GM23338 (cell line): ENCODE results near the gene AGR3. TPM values are rescaled to one million over a fixed set of nuclear protein-coding genes. Genes with fewer than 3 reads are reported as not detected.

Source experiments
- ATAC-seq: fragments of 200-7000 bp; cut with Tn5 transposase; 3 replicates; pipeline ENCODE4 v1.9.1; 2020
- DNase-seq: peaks from one replicate; pipeline ENCODE4 v3.0.0-alpha.2; 2015; ENCODE audit warnings: low spot score
- H2AFZ ChIP-seq: fragments of 200-600 bp; sonication (generic); 2 replicates; pipeline ENCODE4 v1.8.0; 2016; ENCODE audit warnings: antibody characterized with exemption, mild to moderate bottlenecking, moderate library complexity
- H3F3A ChIP-seq: fragments of 200-600 bp; sonication (generic); replicated peaks from 2 replicates; pipeline ENCODE4 v1.8.0; 2017; ENCODE audit warnings: antibody characterized with exemption, mixed run types, low read depth
- H3K27ac ChIP-seq: fragments of 200-600 bp; sonication (generic); 2 replicates; pipeline ENCODE4 v1.6.1; 2016; ENCODE audit warnings: low read depth
- H3K27me3 ChIP-seq: fragments of 200-600 bp; sonication (generic); 2 replicates; pipeline ENCODE4 v1.8.0; 2016; ENCODE audit warnings: mild to moderate bottlenecking, mixed run types, moderate library complexity; ENCODE audit not compliant: insufficient read depth
- H3K36me3 ChIP-seq: fragments of 200-600 bp; sonication (generic); 2 replicates; pipeline ENCODE4 v1.8.0; 2016; ENCODE audit warnings: mild to moderate bottlenecking; ENCODE audit not compliant: insufficient read depth
- H3K4me1 ChIP-seq: fragments of 200-600 bp; sonication (generic); 2 replicates; pipeline ENCODE4 v1.8.0; 2016; ENCODE audit warnings: mild to moderate bottlenecking, moderate library complexity; ENCODE audit not compliant: insufficient read depth
- H3K4me2 ChIP-seq: fragments of 200-600 bp; sonication (generic); 2 replicates; pipeline ENCODE4 v1.7.1; 2017; ENCODE audit warnings: mixed run types
- H3K4me3 ChIP-seq: fragments of 200-600 bp; sonication (generic); 2 replicates; pipeline ENCODE4 v1.6.1; 2016; ENCODE audit warnings: mixed run types
- H3K79me2 ChIP-seq: fragments of 200-600 bp; sonication (generic); replicated peaks from 2 replicates; pipeline ENCODE4 v1.8.0; 2017; ENCODE audit warnings: mild to moderate bottlenecking; ENCODE audit not compliant: insufficient read depth
- H3K9me2 ChIP-seq: fragments of 200-600 bp; sonication (generic); 2 replicates; pipeline ENCODE4 v1.8.0; 2017; ENCODE audit not compliant: insufficient read depth
- H4K20me1 ChIP-seq: fragments of 200-600 bp; sonication (generic); replicated peaks from 2 replicates; pipeline ENCODE4 v1.8.0; 2017; ENCODE audit warnings: mild to moderate bottlenecking; ENCODE audit not compliant: insufficient read depth
- H3K27ac Mint-ChIP-seq: 2 replicates; pipeline ENCODE4 v1.8.0; 2020; ENCODE audit warnings: inconsistent platforms, mild to moderate bottlenecking, moderate library complexity, mixed read lengths
- H3K27me3 Mint-ChIP-seq: 3 replicates; pipeline ENCODE4 v1.8.0; 2022; ENCODE audit warnings: low read depth, mild to moderate bottlenecking, moderate library complexity, mixed read lengths, inconsistent platforms; ENCODE audit not compliant: insufficient read depth, poor library complexity
- H3K36me3 Mint-ChIP-seq: 3 replicates; pipeline ENCODE4 v1.8.0; 2021; ENCODE audit warnings: low read depth, mild to moderate bottlenecking, inconsistent platforms, moderate library complexity, mixed read lengths
- H3K4me1 Mint-ChIP-seq: 3 replicates; pipeline ENCODE4 v1.8.0; 2020; ENCODE audit warnings: mild to moderate bottlenecking, inconsistent platforms, mixed read lengths
- H3K4me3 Mint-ChIP-seq: 3 replicates; pipeline ENCODE4 v1.8.0; 2021; ENCODE audit warnings: moderate library complexity, mild to moderate bottlenecking, inconsistent platforms, mixed read lengths
- H3K9me3 Mint-ChIP-seq: 3 replicates; pipeline ENCODE4 v1.8.0; 2020; ENCODE audit warnings: moderate library complexity, mild to moderate bottlenecking, inconsistent platforms, mixed read lengths
- EZH2 ChIP-seq: fragments of 200-600 bp; sonication (generic); IDR thresholded peaks from one replicate; pipeline ENCODE4 v1.8.0; 2017; ENCODE audit warnings: antibody characterized with exemption, mild to moderate bottlenecking, low read depth; ENCODE audit not compliant: unreplicated experiment
- POLR2AphosphoS5 ChIP-seq: IDR thresholded peaks from 2 replicates; pipeline ENCODE4 v1.6.1; 2016; ENCODE audit warnings: antibody characterized with exemption, low read depth
- STAT1 ChIP-seq: IDR thresholded peaks from one replicate; pipeline ENCODE4 v1.6.1; 2016; ENCODE audit warnings: antibody characterized with exemption; ENCODE audit not compliant: unreplicated experiment
- ZNF114 ChIP-seq: fragments of 250-450 bp; sonication (Bioruptor Pico); IDR thresholded peaks from 2 replicates; pipeline ENCODE4 v1.5.0; 2020; ENCODE audit warnings: mild to moderate bottlenecking, moderate library complexity
- polyA plus RNA-seq: library from polyadenylated mRNA; unstranded; fragments of >200 nt; fragmentation: Nextera tagmentation; extraction: Ambion mirVana; gene quantifications from 2 replicates; pipeline ENCODE4 v1.2.1, GENCODE V29; 2016
- total RNA-seq: library from RNA; depleted of rRNA; stranded (reverse); fragments of >200 nt; shearing (Covaris generic); gene quantifications from 2 replicates; pipeline ENCODE4 v1.2.3, GENCODE V29; 2014
- TF ChIP-seq, protein P1 (sequence below), 2 experiments: fragments of 200-600 bp in 1 of 2; sonication (generic) in 1 of 2; conservative IDR thresholded peaks; 2 replicates each; pipeline versions ENCODE4 v1.5.1 to v1.6.1; 2016 to 2017; ENCODE audit warnings: antibody characterized with exemption in 2 of 2, low read depth in 2 of 2, mild to moderate bottlenecking in 2 of 2, moderate library complexity in 1 of 2
- TF ChIP-seq, protein P2 (sequence below): IDR thresholded peaks from one replicate; pipeline ENCODE4 v1.6.1; 2018; ENCODE audit warnings: antibody characterized with exemption; ENCODE audit not compliant: unreplicated experiment
- TF ChIP-seq, protein P3 (sequence below): IDR thresholded peaks from 2 replicates; pipeline ENCODE4 v1.6.1; 2016; ENCODE audit warnings: antibody characterized with exemption

The AGR3 gene
- total and polyA plus RNA-seq, 2 experiments from 2014 or later: not detected

DNA sequence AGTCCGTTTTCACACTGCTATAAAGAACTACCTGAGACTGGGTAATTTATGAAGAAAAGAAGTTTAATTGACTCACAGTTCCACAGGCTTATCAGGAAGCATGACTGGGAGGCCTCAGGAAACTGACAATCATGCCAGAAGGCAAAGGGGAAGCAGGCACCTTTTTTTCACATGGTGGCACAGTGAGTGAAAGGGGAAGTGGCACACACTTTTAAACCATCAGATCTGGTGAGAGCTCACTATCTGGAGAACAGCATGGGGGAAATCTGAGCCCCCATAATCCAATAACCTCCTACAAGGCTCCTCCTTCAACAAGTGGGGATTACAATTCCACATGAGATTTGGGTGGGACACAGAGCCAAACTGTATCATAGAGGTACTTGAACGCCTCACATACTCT, 30.0 kb downstream of the AGR3 start (continued):
- TF ChIP-seq, protein P1, sequence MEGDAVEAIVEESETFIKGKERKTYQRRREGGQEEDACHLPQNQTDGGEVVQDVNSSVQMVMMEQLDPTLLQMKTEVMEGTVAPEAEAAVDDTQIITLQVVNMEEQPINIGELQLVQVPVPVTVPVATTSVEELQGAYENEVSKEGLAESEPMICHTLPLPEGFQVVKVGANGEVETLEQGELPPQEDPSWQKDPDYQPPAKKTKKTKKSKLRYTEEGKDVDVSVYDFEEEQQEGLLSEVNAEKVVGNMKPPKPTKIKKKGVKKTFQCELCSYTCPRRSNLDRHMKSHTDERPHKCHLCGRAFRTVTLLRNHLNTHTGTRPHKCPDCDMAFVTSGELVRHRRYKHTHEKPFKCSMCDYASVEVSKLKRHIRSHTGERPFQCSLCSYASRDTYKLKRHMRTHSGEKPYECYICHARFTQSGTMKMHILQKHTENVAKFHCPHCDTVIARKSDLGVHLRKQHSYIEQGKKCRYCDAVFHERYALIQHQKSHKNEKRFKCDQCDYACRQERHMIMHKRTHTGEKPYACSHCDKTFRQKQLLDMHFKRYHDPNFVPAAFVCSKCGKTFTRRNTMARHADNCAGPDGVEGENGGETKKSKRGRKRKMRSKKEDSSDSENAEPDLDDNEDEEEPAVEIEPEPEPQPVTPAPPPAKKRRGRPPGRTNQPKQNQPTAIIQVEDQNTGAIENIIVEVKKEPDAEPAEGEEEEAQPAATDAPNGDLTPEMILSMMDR (conservative IDR thresholded peaks at IDR 0.05; ENCODE audit: low read depth in 2 of 2): no peak
- no peak for TF ChIP-seq STAT1

DNA sequence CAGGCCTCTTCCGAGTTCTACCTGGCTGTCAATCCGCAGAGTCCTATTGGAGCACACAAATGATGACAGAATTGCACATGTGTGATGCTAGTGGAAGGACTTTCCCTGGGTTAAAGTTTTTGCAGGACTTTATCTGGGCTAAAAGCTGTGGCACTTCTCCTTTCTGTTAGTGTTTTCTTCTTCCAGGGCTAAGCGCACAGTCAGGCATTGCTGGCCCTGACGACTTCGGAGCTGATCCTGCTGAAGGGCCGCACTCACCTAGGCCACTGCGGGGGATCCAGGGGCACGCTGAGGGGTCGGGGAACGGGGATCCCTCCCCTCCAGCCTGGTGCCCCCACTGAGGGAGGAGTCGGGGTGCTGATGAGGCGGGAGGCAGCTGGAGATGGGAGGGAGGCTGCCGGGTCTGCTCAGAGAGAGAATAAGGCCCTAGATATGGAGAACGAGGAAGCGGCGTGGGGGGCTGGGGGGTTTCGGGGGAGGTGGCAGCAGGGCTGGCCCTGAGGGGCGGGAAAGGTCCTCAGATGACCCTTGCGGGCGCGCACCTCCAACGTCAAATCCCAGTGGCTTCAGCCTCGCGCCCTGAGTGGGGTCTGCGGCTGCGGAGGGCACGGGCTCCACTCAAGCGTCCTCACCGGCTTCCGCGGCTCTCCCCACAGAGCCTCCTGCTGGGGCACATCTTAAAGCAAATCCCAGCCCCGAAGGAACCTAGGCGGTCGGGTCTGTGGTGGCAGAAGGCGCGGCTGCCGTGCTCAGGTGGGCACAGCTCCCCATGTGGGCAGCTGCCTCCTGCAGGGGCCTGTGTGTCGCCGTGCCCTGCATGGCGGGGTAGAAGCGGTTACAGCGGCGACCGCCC, 30.9 kb downstream of the AGR3 start:
- no peak overlapping the region for H3K27ac ChIP-seq
- no peaks in the 10 kb centered on the region for H4K20me1 ChIP-seq
- ATAC-seq (peak; percentile 27; the same call in 2 of the 3 replicates), DNase-seq (no peak)
- no peaks in the 10 kb centered on the region for H3K36me3 ChIP-seq
- Mint-ChIP-seq H3K9me3 (no peaks in the 10 kb centered on the region), H3K27ac (no peak overlapping the region), H3K27me3 (peaks cover 3% of the 10 kb centered on the region), H3K4me1 (peaks cover 3% of the 10 kb centered on the region; the same call in 1 of the 3 replicates), H3K36me3 (no peaks in the 10 kb centered on the region; the same call in 2 of the 3 replicates), H3K4me3 (no peak overlapping the region)
- H3K79me2 ChIP-seq: no peaks in the 10 kb centered on the region
- TF ChIP-seq ZNF114 (CRISPR knock-in tag) (no peak), POLR2AphosphoS5 (no peak), EZH2 (no peak), STAT1 (no peak)
- TF ChIP-seq, protein P2, sequence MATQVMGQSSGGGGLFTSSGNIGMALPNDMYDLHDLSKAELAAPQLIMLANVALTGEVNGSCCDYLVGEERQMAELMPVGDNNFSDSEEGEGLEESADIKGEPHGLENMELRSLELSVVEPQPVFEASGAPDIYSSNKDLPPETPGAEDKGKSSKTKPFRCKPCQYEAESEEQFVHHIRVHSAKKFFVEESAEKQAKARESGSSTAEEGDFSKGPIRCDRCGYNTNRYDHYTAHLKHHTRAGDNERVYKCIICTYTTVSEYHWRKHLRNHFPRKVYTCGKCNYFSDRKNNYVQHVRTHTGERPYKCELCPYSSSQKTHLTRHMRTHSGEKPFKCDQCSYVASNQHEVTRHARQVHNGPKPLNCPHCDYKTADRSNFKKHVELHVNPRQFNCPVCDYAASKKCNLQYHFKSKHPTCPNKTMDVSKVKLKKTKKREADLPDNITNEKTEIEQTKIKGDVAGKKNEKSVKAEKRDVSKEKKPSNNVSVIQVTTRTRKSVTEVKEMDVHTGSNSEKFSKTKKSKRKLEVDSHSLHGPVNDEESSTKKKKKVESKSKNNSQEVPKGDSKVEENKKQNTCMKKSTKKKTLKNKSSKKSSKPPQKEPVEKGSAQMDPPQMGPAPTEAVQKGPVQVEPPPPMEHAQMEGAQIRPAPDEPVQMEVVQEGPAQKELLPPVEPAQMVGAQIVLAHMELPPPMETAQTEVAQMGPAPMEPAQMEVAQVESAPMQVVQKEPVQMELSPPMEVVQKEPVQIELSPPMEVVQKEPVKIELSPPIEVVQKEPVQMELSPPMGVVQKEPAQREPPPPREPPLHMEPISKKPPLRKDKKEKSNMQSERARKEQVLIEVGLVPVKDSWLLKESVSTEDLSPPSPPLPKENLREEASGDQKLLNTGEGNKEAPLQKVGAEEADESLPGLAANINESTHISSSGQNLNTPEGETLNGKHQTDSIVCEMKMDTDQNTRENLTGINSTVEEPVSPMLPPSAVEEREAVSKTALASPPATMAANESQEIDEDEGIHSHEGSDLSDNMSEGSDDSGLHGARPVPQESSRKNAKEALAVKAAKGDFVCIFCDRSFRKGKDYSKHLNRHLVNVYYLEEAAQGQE: no peak
- TF ChIP-seq, protein P3, sequence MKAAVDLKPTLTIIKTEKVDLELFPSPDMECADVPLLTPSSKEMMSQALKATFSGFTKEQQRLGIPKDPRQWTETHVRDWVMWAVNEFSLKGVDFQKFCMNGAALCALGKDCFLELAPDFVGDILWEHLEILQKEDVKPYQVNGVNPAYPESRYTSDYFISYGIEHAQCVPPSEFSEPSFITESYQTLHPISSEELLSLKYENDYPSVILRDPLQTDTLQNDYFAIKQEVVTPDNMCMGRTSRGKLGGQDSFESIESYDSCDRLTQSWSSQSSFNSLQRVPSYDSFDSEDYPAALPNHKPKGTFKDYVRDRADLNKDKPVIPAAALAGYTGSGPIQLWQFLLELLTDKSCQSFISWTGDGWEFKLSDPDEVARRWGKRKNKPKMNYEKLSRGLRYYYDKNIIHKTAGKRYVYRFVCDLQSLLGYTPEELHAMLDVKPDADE: no peak
- no peaks in the 10 kb centered on the region; the same call in 1 of the 2 replicates for H3K4me1 ChIP-seq
- no peak overlapping the region for H3K4me3 ChIP-seq
- H3K27me3 ChIP-seq: no peaks in the 10 kb centered on the region
- H2AFZ ChIP-seq: peak overlapping the region; percentile 47
- H3K4me2 ChIP-seq: no peak overlapping the region
- peaks cover 8% of the 10 kb centered on the region for H3K9me2 ChIP-seq
- no peaks in the 10 kb centered on the region for H3F3A ChIP-seq
